Measurements from ENCODE around the gene PI16. TPM values are rescaled to one million over a fixed set of nuclear protein-coding genes. Genes with fewer than 3 reads are reported as not detected.
A peak's percentile ranks its signal among the peaks of the same experiment; 100 is the strongest.
"Not testable (repeated sequence)": the region's sequence is repeated elsewhere in the genome, so short reads cannot be mapped to it uniquely, and the experiment has no call there.

PI16 gene
- polyA plus RNA-seq, 6 donors from 2014 or later, result 1.2 to 6.2 (median 2.6) TPM

DNA sequence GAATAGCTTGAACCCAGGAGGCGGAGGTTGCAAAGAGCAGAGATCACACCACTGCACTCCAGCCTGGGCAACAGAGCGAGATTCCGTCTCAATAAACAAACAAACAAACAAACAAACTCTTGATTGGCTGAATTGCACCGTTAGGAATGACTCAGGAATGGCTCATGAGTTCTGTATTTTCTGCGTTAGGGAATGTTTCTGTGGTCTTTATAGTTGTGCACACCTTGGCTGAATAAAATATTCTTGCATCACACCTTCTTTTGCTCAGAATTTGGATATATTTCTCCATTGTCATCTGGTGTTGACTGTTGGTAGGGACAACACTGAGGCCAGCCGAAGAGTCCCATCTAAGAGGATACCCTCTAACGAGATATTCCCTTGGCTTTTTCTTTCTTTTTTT, 19.6 kb upstream of the PI16 start:
- no peaks in the 10 kb centered on the region for H3K9me3 Mint-ChIP-seq
- peaks cover 0 to 4% (median 0%) of the 10 kb centered on the region in 3 donors for H3K4me1 Mint-ChIP-seq
- ATAC-seq (ENCODE audit: low read depth in 2 of 2), result no peak
- no peak for DNase-seq
- no peaks in the 10 kb centered on the region for H3K36me3 Mint-ChIP-seq
- peak overlapping the region in 1 of 6 donors; percentile 27 for H3K27ac Mint-ChIP-seq
- H3K27me3 Mint-ChIP-seq, result peaks cover 9 to 22% (median 21%) of the 10 kb centered on the region in 3 donors
- H3K4me3 Mint-ChIP-seq, result no peak overlapping the region

DNA sequence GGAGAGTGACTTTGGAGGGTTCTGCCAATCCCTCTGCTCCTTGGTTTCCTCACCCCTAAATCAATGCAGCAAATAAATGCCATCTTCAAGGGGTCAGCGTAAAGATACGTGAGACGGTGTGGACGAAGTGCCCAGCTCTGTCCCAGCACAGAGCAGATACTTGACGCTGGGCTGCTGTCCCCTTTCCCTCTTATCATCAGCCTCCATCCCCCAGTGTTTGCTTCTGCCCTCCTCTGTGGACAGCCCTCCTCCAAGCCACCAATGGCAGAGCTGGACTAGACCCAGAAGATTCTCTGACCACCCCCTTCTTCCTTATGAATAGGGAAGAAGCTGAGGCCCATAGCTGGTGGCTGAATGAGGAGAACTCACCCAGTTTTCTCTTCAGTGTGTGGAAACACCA, 17.7 kb upstream of the PI16 start:
- Mint-ChIP-seq H3K27ac (no peak overlapping the region), H3K4me1 (peaks cover 0 to 4% (median 4%) of the 10 kb centered on the region in 3 donors), H3K27me3 (peaks cover 11 to 29% (median 29%) of the 10 kb centered on the region in 3 donors), H3K36me3 (no peaks in the 10 kb centered on the region), H3K9me3 (no peaks in the 10 kb centered on the region), H3K4me3 (no peak overlapping the region)
- DNase-seq (no peak), ATAC-seq (ENCODE audit: low read depth in 2 of 2) (no peak)

DNA sequence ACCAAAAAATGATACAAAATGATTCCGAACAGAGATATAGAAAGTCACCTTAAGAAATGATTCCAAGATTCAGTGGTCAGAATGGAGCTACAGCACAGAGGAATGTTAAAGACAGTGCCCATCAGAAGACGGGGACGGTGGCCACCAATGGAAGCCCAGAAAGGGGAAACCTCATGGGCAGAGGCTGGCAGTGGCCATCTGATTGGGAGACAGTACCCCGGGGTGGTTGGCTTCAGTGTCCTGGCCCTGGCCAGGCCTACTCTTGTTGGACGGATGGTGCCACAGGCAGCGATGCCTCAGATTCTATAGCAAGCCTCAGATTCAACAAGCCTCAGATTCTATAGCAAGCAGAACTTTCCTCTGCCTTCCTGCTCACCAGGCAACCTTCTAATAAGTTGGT, 16.6 kb upstream of the PI16 start:
- no peaks in the 10 kb centered on the region for H3K36me3 Mint-ChIP-seq

DNA sequence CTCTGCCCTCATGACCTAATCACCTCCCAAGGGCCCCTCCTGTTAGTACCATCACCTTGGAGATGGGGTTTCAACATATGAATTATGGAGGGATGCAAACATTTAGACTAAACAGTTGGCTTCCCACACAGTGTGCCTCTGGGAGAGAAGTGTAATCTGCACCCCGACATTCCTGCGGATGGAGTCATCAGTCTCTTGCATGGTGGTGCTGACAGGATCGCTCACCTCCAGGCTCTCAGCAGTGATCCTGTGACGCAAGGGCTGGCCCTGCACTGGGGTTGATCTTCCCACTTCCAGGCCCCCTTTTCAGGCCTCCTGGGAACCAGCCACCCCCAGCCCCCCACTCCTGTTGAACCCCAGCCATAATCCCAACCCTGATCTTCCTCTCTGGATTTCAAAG, 16.0 kb upstream of the PI16 start:
- Mint-ChIP-seq H3K4me3 (no peak overlapping the region), H3K27me3 (peaks cover 11 to 29% (median 29%) of the 10 kb centered on the region in 3 donors), H3K9me3 (no peaks in the 10 kb centered on the region), H3K4me1 (peaks cover 4 to 8% (median 8%) of the 10 kb centered on the region in 3 donors), H3K27ac (peak overlapping the region in 1 of 6 donors; percentile 12), H3K36me3 (no peaks in the 10 kb centered on the region)
- DNase-seq, result no peak
- no peak for ATAC-seq (ENCODE audit: low read depth in 2 of 2)

More for the DNA sequence above, 16.6 kb upstream of the PI16 start:
- Mint-ChIP-seq H3K27ac (no peak overlapping the region), H3K4me1 (peaks cover 0 to 4% (median 4%) of the 10 kb centered on the region in 3 donors), H3K9me3 (no peaks in the 10 kb centered on the region), H3K4me3 (no peak overlapping the region), H3K27me3 (peaks cover 11 to 29% (median 29%) of the 10 kb centered on the region in 3 donors)
- no peak for ATAC-seq (ENCODE audit: low read depth in 2 of 2)
- DNase-seq, result no peak

DNA sequence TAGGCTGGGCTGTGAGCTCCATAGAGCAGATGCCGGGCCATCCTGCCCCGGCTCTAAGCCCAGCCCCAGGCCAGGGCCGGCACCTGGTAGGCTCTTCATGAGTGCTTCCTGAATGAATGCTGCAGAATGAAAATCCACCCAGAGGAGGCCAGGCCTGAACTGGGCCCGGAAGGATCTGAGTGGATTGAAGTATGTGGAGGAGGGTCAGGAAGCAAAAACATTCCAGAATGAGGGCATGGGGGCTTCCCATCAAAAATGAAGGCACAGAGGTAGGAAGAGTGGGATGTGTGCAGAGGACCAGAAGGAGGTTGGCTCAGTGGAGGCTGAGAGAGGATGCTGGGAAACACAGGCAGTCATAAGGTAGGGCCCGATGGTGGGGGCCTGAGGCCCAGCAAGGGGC, 15.5 kb upstream of the PI16 start:
- H3K4me1 Mint-ChIP-seq; H3K9me3 Mint-ChIP-seq; DNase-seq; H3K4me3 Mint-ChIP-seq; H3K36me3 Mint-ChIP-seq; ATAC-seq (ENCODE audit: low read depth in 2 of 2): not testable (repeated sequence)
- Mint-ChIP-seq H3K27me3 (peaks cover 11 to 29% (median 29%) of the 10 kb centered on the region in 3 donors), H3K27ac (peak overlapping the region in 1 of 6 donors; percentile 61)

DNA sequence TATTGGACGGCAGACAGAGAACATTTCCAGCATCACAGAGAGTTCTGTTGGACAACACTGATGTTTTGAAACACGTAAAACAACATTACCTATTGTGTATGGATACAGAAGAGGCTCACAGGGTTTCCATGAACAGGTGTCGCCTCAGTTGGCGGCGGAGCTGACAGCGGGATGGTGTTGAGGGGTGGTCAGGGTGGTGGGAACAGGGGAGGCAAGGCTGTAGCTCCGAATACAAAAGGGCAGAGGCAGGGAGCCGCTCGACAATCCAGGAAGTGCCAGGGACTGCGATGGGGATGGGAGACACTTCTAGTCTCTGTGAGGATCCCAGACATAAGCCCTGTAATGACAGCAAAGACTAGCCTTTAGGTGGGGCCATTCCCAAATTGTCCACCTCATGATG, 14.5 kb upstream of the PI16 start:
- no peaks in the 10 kb centered on the region for H3K9me3 Mint-ChIP-seq

DNA sequence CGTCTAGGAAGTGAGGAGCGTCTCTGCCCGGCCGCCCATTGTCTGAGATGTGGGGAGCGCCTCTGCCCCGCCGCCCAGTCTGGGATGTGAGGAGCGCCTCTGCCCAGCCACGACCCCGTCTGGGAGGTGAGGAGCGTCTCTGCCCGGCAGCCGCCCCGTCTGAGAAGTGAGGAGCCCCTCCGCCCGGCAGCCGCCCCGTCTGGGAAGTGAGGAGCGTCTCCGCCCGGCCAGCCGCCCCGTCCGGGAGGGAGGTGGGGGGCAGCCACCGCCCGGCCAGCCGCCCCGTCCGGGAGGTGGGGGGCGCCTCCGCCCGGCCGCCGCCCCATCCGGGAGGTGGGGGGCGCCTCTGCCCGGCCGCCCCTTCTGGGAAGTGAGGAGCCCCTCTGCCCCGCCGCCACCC, 13.0 kb upstream of the PI16 start:
- not testable (repeated sequence) for H3K36me3 Mint-ChIP-seq; H3K4me3 Mint-ChIP-seq; DNase-seq; ATAC-seq (ENCODE audit: low read depth in 2 of 2); H3K9me3 Mint-ChIP-seq; H3K27ac Mint-ChIP-seq
- Mint-ChIP-seq H3K27me3 (peaks cover 11 to 29% (median 28%) of the 10 kb centered on the region in 3 donors), H3K4me1 (peaks cover 10 to 13% (median 13%) of the 10 kb centered on the region in 3 donors)

More for the DNA sequence above, 14.5 kb upstream of the PI16 start:
- ATAC-seq (ENCODE audit: low read depth in 2 of 2) (no peak), DNase-seq (no peak)
- Mint-ChIP-seq H3K36me3 (no peaks in the 10 kb centered on the region), H3K4me1 (peaks cover 9 to 13% (median 10%) of the 10 kb centered on the region in 3 donors), H3K27me3 (peaks cover 11 to 29% (median 29%) of the 10 kb centered on the region in 3 donors), H3K4me3 (no peak overlapping the region), H3K27ac (peak overlapping the region in 2 of 6 donors; percentile 15 to 78)

DNA sequence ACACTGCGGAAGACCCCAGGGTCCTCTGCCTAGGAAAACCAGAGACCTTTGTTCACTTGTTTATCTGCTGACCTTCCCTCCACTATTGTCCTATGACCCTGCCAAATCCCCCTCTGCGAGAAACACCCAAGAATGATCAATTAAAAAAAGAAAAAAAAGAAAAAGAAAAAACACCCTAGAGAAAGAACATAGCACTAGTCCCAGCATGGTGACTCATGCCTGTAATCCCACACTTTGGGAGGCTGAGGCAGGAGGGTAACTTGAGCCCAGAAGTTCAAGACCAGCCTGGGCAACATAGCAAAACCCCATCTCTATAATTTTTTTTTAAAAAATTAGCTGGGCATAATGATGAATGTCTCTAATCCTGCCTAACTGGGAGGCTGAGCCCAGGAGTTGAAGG, 12.2 kb upstream of the PI16 start:
- DNase-seq; H3K9me3 Mint-ChIP-seq; H3K4me3 Mint-ChIP-seq; H3K36me3 Mint-ChIP-seq; ATAC-seq (ENCODE audit: low read depth in 2 of 2): not testable (repeated sequence)
- peak overlapping the region in 1 of 6 donors; percentile 64 for H3K27ac Mint-ChIP-seq
- H3K4me1 Mint-ChIP-seq, result peaks cover 7 to 15% (median 13%) of the 10 kb centered on the region in 3 donors
- H3K27me3 Mint-ChIP-seq, result peaks cover 11 to 23% (median 20%) of the 10 kb centered on the region in 3 donors

DNA sequence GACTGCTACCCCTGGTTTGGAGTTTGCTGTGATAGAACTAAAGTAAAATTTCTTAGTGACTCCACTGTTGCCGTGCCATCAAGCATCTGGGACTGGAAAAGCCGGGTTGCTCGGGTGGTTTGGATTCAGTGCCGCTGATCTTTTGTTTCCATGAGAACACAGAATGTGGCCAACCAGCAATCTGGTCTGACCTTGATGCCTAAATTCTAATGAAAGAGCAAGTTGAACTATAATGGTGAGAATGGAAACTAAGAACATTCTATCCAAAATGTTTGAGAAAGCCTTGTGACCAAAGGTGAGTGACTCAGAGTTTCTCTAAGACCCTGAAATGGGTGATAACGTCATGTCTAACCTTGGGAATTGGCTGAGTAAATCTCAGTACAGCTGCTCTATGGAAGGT, 9.9 kb upstream of the PI16 start:
- DNase-seq (no peak), ATAC-seq (ENCODE audit: low read depth in 2 of 2) (no peak)
- Mint-ChIP-seq H3K4me1 (peaks cover 12 to 21% (median 18%) of the 10 kb centered on the region in 3 donors), H3K36me3 (no peaks in the 10 kb centered on the region), H3K9me3 (no peaks in the 10 kb centered on the region), H3K27me3 (peaks cover 4 to 11% (median 8%) of the 10 kb centered on the region in 3 donors), H3K27ac (no peak overlapping the region), H3K4me3 (no peak overlapping the region)

DNA sequence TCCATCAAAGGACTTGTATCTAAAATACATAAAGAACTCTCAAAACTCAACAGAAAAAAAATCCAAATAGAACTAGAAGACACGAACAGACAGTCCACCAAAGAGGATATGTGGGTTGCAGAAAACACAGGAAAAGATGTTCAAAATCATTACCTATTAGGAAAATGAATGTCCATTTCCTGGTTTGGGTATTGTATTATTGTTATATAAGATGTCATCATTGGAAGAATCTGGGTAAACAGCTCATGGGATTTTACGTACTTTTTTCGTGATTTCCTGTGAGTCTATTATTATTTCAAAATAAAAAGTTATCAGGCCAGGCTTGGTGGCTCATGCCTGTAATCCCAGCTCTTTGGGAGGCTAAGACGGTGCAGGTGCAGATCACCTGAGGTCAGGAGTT, 9.2 kb upstream of the PI16 start:
- peaks cover 12 to 21% (median 16%) of the 10 kb centered on the region in 3 donors for H3K4me1 Mint-ChIP-seq
- peak overlapping the region in 1 of 6 donors; percentile 17 for H3K27ac Mint-ChIP-seq
- H3K9me3 Mint-ChIP-seq, result no peaks in the 10 kb centered on the region
- ATAC-seq (ENCODE audit: low read depth in 2 of 2) (no peak), DNase-seq (no peak)
- no peak overlapping the region for H3K4me3 Mint-ChIP-seq
- peaks cover 0 to 4% (median 3%) of the 10 kb centered on the region in 3 donors for H3K27me3 Mint-ChIP-seq
- no peaks in the 10 kb centered on the region for H3K36me3 Mint-ChIP-seq

DNA sequence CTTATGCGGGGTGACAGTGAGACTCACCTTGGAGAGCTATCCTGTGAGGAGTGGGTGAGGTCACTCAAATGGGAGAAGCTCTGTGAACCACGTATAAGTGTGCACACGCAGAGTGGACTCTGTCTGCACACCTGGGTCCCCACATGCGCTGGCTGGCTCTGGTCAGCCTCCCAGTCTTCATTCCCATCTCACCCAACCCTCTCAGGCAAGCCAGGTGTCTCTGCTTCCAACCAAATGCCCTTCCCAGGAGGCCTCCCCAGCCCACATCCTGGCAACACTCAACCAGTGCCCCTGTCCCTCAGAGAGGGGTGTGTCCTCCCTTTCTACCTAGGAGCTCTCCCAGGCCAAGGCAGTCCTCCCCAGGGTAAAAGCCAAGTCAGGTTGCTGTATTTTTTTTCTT, 8.0 kb upstream of the PI16 start:
- Mint-ChIP-seq H3K9me3 (no peaks in the 10 kb centered on the region), H3K27me3 (no peaks in the 10 kb centered on the region), H3K4me1 (peaks cover 12 to 21% (median 14%) of the 10 kb centered on the region in 3 donors), H3K36me3 (no peaks in the 10 kb centered on the region), H3K27ac (peak overlapping the region in 2 of 6 donors; percentile 21 to 75), H3K4me3 (no peak overlapping the region)
- DNase-seq, result no peak
- ATAC-seq (ENCODE audit: low read depth in 2 of 2), result no peak

DNA sequence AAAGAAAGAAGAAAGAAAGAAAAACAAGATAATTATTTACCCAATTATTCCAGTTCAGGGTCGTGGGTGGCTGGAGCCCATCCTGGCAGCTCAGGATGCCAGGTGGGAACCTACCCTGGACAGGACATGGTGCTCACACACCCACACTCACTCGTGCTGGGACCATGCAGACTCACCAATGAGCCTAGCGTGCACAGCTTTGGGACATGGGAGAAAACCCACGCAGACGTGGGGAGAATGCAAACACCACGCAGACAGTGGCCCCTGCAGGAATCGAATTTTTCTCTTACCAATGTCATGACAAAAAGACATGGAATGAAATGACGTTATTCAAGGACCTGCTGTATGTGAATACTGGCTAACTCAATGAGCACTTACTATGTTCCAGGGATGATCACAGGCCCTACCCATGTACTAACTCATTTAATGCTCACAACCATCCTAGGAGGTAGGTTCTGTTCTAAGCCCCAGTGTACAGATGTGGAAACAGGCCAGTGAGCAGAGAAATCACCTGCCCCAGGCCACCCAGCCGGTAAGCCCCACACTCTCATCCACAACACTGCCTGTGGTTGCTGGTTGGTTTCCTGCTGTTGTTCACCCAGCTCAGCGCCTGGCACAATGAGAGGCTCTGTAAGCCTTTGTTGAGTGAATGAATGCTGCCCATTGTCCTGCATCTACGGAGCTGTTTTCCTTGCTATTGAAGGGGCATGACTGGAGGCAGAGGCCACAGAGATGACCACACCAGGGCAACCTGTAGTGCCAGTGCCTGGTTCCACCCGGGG, 6.8 kb upstream of the PI16 start:
- Mint-ChIP-seq H3K36me3 (no peaks in the 10 kb centered on the region), H3K4me1 (peaks cover 12 to 21% (median 14%) of the 10 kb centered on the region in 3 donors), H3K27me3 (no peaks in the 10 kb centered on the region), H3K9me3 (no peaks in the 10 kb centered on the region), H3K27ac (peak overlapping the region in 1 of 6 donors; percentile 35), H3K4me3 (peak overlapping the region in 1 of 8 donors; percentile 39)
- peak; percentile 76 to 80 for ATAC-seq (ENCODE audit: low read depth in 2 of 2)
- peak; percentile 46 for DNase-seq

DNA sequence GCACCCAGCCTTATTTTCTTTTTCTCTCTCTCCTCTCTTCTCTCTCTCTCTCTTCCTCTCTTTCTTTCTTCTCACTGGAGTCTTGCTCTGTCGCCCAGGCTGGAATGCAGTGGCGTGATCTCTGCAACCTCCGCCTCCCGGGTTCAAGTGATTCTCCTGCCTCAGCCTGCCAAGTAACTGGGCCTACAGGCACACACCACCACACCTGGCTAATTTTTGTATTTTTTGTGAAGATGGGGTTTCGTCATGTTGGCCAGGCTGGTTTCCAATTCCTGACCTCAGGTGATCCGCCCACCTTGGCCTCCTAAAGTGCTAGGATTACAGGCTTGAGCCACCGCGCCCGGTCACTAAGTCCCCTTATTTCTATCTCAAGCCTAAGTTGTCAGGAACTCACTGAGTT, 5.5 kb upstream of the PI16 start:
- not testable (repeated sequence) for ATAC-seq (ENCODE audit: low read depth in 2 of 2); DNase-seq; H3K9me3 Mint-ChIP-seq; H3K4me3 Mint-ChIP-seq; H3K36me3 Mint-ChIP-seq; H3K27me3 Mint-ChIP-seq
- Mint-ChIP-seq H3K27ac (peak overlapping the region in 2 of 6 donors; percentile 51), H3K4me1 (peaks cover 14 to 21% (median 16%) of the 10 kb centered on the region in 3 donors)

DNA sequence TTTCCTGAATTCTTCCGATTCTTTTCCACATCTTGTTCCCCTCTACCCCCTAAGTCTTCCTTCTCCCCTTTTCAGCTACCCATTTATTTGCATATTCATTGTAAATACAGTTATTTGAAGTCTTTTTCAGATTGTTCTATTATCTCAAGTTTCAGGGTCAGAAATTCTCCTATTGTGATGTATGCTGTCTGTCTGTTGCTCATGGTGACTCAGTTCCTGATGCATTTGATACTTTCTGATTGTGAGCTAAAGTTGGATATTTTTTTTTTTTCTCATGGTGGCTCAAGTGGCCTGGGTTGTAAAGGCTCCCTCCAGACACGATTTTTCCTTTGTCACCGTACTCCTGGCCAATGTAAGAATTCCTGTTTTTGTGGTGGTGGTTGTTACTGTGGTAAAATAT, 4.9 kb upstream of the PI16 start:
- ATAC-seq (ENCODE audit: low read depth in 2 of 2), result no peak
- peaks cover 20 to 24% (median 21%) of the 10 kb centered on the region in 3 donors for H3K4me1 Mint-ChIP-seq
- no peaks in the 10 kb centered on the region for H3K9me3 Mint-ChIP-seq
- H3K27me3 Mint-ChIP-seq, result no peaks in the 10 kb centered on the region
- no peak overlapping the region for H3K27ac Mint-ChIP-seq
- no peaks in the 10 kb centered on the region for H3K36me3 Mint-ChIP-seq
- DNase-seq, result no peak
- H3K4me3 Mint-ChIP-seq, result no peak overlapping the region
